Right forelimb (tissue), 1 donor: ENCODE data around the gene PDE1C.

ENCODE experiments used
- DNase-seq: peaks from one replicate; pipeline ENCODE4 v3.0.0-alpha.2; 2018

PDE1C gene

GRCh38 chr7:31819031-31819430 lies 251.2 kb downstream of the PDE1C start:
- no peak for DNase-seq

GRCh38 chr7:31816810-31817209 lies 253.4 kb downstream of the PDE1C start:
- no peak for DNase-seq

- DNase-seq = no peak
These were observed 254.4 kb downstream of the PDE1C start for GRCh38 chr7:31815796-31816195.

- no peak for DNase-seq
These were observed 256.0 kb downstream of the PDE1C start for GRCh38 chr7:31814187-31814586.

GRCh38 chr7:31811650-31812461 lies 258.4 kb downstream of the PDE1C start:
- no peak for DNase-seq

- DNase-seq = no peak
These were observed 264.9 kb downstream of the PDE1C start for GRCh38 chr7:31805209-31805818.

- DNase-seq = no peak
These were observed 273.8 kb downstream of the PDE1C start for GRCh38 chr7:31796375-31796774.

GRCh38 chr7:31794851-31795344 lies 275.3 kb downstream of the PDE1C start:
- DNase-seq = no peak

- no peak for DNase-seq
These were observed 278.3 kb downstream of the PDE1C start for GRCh38 chr7:31791881-31792280.

GRCh38 chr7:31788883-31789680 lies 281.1 kb downstream of the PDE1C start:
- no peak for DNase-seq

GRCh38 chr7:31788445-31788844 lies 281.8 kb downstream of the PDE1C start:
- DNase-seq = no peak

GRCh38 chr7:31786326-31786725 lies 283.9 kb downstream of the PDE1C start:
- DNase-seq = no peak

GRCh38 chr7:31785101-31785500 lies 285.1 kb downstream of the PDE1C start:
- DNase-seq = no peak

GRCh38 chr7:31783221-31783620 lies 287.0 kb downstream of the PDE1C start:
- no peak for DNase-seq

- no peak for DNase-seq
These were observed 287.7 kb downstream of the PDE1C start for GRCh38 chr7:31782411-31782991.

- DNase-seq = no peak
These were observed 291.9 kb downstream of the PDE1C start for GRCh38 chr7:31778296-31778695.

- DNase-seq = no peak
These were observed 293.6 kb downstream of the PDE1C start for GRCh38 chr7:31776616-31777015.

- no peak for DNase-seq
These were observed 294.7 kb downstream of the PDE1C start for GRCh38 chr7:31775556-31775955.

GRCh38 chr7:31772211-31772610 lies 298.0 kb downstream of the PDE1C start:
- DNase-seq = no peak

GRCh38 chr7:31767686-31768358 lies 302.4 kb downstream of the PDE1C start:
- DNase-seq = no peak

- DNase-seq = no peak
These were observed 305.7 kb downstream of the PDE1C start for GRCh38 chr7:31764462-31764861.

GRCh38 chr7:31763548-31763947 lies 306.7 kb downstream of the PDE1C start:
- DNase-seq = no peak

GRCh38 chr7:31761646-31762045 lies 308.6 kb downstream of the PDE1C start:
- no peak for DNase-seq
